SK-N-SH treated with all-trans-retinoic acid at 6 μM for 48 hours (cell line): Measurements from ENCODE around the gene CHRNB1.

ENCODE experiments used
- ATAC-seq: fragments of 200-7000 bp; cut with Tn5 transposase; 3 replicates; pipeline ENCODE4 v1.9.1; 2020; ENCODE audit warnings: mild to moderate bottlenecking, moderate library complexity
- ARNTL ChIP-seq: fragments of 450-650 bp; formaldehyde crosslinking; IDR thresholded peaks from 2 replicates; pipeline ENCODE4 v1.5.0; 2020; ENCODE audit warnings: low read depth, mild to moderate bottlenecking, moderate library complexity, borderline replicate concordance
- BACH2 ChIP-seq: fragments of 250-450 bp; sonication (Bioruptor Pico); IDR thresholded peaks from 2 replicates; pipeline ENCODE4 v1.9.0; 2021; ENCODE audit warnings: mild to moderate bottlenecking, borderline replicate concordance
- CSDC2 ChIP-seq: fragments of 250-450 bp; sonication (Bioruptor Pico); IDR thresholded peaks from 2 replicates; pipeline ENCODE4 v1.5.0; 2020; ENCODE audit warnings: mild to moderate bottlenecking, moderate library complexity
- ESRRG ChIP-seq: fragments of 250-450 bp; sonication (Bioruptor Pico); IDR thresholded peaks from 2 replicates; pipeline ENCODE4 v1.6.1; 2021; ENCODE audit warnings: mild to moderate bottlenecking
- GLIS3 ChIP-seq: fragments of 250-450 bp; sonication (Bioruptor Pico); IDR thresholded peaks from 2 replicates; pipeline ENCODE4 v1.5.0; 2020; ENCODE audit warnings: mild to moderate bottlenecking, moderate library complexity
- ISL1 ChIP-seq: fragments of 250-450 bp; sonication (Bioruptor Pico); IDR thresholded peaks from 2 replicates; pipeline ENCODE4 v2.1.2; 2022; ENCODE audit warnings: mild to moderate bottlenecking, moderate library complexity
- OSR1 ChIP-seq: fragments of 250-450 bp; sonication (Bioruptor Pico); IDR thresholded peaks from 2 replicates; pipeline ENCODE4 v1.8.0; 2022; ENCODE audit warnings: moderate library complexity, mild to moderate bottlenecking, inconsistent platforms
- PPARA ChIP-seq: fragments of 250-450 bp; sonication (Bioruptor Pico); IDR thresholded peaks from 2 replicates; pipeline ENCODE4 v1.5.0; 2020; ENCODE audit warnings: mild to moderate bottlenecking, borderline replicate concordance
- RARB ChIP-seq: fragments of 250-450 bp; sonication (Bioruptor Pico); IDR thresholded peaks from 2 replicates; pipeline ENCODE4 v1.8.0; 2021; ENCODE audit warnings: mild to moderate bottlenecking, moderate library complexity
- SNAI2 ChIP-seq: fragments of 250-450 bp; sonication (Bioruptor Pico); IDR thresholded peaks from 2 replicates; pipeline ENCODE4 v1.5.0; 2020; ENCODE audit warnings: mild to moderate bottlenecking, moderate library complexity
- TCF4 ChIP-seq: fragments of 250-450 bp; sonication (Bioruptor Pico); IDR thresholded peaks from 2 replicates; pipeline ENCODE4 v1.8.0; 2021; ENCODE audit warnings: mild to moderate bottlenecking, moderate library complexity, borderline replicate concordance
- TOX ChIP-seq: fragments of 250-450 bp; sonication (Bioruptor Pico); IDR thresholded peaks from 2 replicates; pipeline ENCODE4 v1.8.0; 2021; ENCODE audit warnings: mild to moderate bottlenecking, moderate library complexity, borderline replicate concordance
- TSHZ2 ChIP-seq: fragments of 250-450 bp; sonication (Bioruptor Pico); IDR thresholded peaks from 2 replicates; pipeline ENCODE4 v1.5.0; 2020; ENCODE audit warnings: mild to moderate bottlenecking, moderate library complexity
- ZC3H10 ChIP-seq: fragments of 250-450 bp; sonication (Bioruptor Pico); IDR thresholded peaks from 2 replicates; pipeline ENCODE4 v1.5.1; 2021; ENCODE audit warnings: mild to moderate bottlenecking, moderate library complexity
- ZFP3 ChIP-seq: fragments of 250-450 bp; sonication (Bioruptor Pico); IDR thresholded peaks from 2 replicates; pipeline ENCODE4 v1.5.0; 2020; ENCODE audit warnings: mild to moderate bottlenecking, moderate library complexity
- ZFP30 ChIP-seq: fragments of 450-650 bp; formaldehyde crosslinking; IDR thresholded peaks from 2 replicates; pipeline ENCODE4 v1.5.0; 2022; ENCODE audit warnings: mild to moderate bottlenecking, moderate library complexity
- ZNF565 ChIP-seq: fragments of 450-650 bp; formaldehyde crosslinking; conservative IDR thresholded peaks from 2 replicates; pipeline ENCODE4 v1.5.0; 2020; ENCODE audit warnings: low read depth, mild to moderate bottlenecking, moderate library complexity
- ZNF8 ChIP-seq: fragments of 450-650 bp; formaldehyde crosslinking; IDR thresholded peaks from 2 replicates; pipeline ENCODE4 v1.5.0; 2020; ENCODE audit warnings: mild to moderate bottlenecking, moderate library complexity
- TF ChIP-seq, protein P1 (sequence below): fragments of 250-450 bp; sonication (Bioruptor Pico); IDR thresholded peaks from 2 replicates; pipeline ENCODE4 v1.5.1; 2021; ENCODE audit warnings: mild to moderate bottlenecking, moderate library complexity
- TF ChIP-seq, protein P2 (sequence below): fragments of 250-450 bp; sonication (Bioruptor Pico); IDR thresholded peaks from 2 replicates; pipeline ENCODE4 v1.8.0; 2021; ENCODE audit warnings: low read depth, mild to moderate bottlenecking, moderate library complexity, borderline replicate concordance
- TF ChIP-seq, protein P3 (sequence below): fragments of 250-450 bp; sonication (Bioruptor Pico); IDR thresholded peaks from 2 replicates; pipeline ENCODE4 v1.8.0; 2020; ENCODE audit warnings: mild to moderate bottlenecking, moderate library complexity, borderline replicate concordance
- TF ChIP-seq, protein P4 (sequence below): fragments of 250-450 bp; sonication (Bioruptor Pico); IDR thresholded peaks from 2 replicates; pipeline ENCODE4 v1.5.1; 2020; ENCODE audit warnings: low read depth, mild to moderate bottlenecking, moderate library complexity

Gene CHRNB1

DNA sequence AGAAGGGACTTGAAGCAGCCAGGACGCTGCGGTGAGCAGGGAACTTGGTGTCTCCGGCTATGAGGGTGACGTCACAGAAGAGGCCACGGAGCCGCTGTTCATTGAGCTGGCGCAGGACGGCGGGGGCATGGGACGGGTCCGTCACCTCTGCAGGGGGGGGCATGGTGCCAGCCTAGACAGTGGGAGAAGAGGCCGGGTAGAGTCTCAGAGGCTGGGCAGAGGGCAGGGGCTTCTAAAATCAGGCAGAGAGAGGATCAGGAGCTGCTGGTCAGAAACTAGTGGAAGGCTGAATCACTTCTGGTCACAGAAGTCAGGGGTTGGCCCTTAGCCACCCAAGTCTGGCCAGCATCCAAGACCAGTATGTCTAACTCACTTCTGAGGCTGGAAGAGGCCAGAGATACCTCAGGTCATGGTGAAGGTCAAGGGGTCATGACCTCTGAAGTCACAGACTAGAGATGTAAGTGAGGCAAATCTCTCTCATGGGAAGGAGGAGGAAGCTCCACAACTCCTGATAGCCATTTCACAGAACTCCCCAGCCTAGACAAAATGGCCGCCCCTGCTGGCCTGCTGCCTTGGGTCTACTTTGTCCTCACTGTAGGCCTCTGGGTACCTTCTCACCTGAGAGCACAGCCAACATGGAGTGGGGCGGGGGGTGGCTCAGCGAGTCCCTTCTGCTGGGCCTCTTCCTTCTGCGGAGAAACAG is 21.9 kb downstream of the CHRNB1 start:
- ATAC-seq, result peak; percentile 21
- TF ChIP-seq ARNTL (CRISPR knock-in tag) (no peak), PPARA (CRISPR knock-in tag) (no peak), ZNF8 (CRISPR knock-in tag) (no peak), OSR1 (CRISPR knock-in tag) (no peak), TOX (CRISPR knock-in tag) (no peak), TCF4 (CRISPR knock-in tag) (no peak), ESRRG (CRISPR knock-in tag) (no peak), GLIS3 (CRISPR knock-in tag) (no peak), SNAI2 (CRISPR knock-in tag) (no peak), TSHZ2 (CRISPR knock-in tag) (no peak), ZNF565 (CRISPR knock-in tag) (no peak), BACH2 (CRISPR knock-in tag) (no peak)
- TF ChIP-seq, protein P1, sequence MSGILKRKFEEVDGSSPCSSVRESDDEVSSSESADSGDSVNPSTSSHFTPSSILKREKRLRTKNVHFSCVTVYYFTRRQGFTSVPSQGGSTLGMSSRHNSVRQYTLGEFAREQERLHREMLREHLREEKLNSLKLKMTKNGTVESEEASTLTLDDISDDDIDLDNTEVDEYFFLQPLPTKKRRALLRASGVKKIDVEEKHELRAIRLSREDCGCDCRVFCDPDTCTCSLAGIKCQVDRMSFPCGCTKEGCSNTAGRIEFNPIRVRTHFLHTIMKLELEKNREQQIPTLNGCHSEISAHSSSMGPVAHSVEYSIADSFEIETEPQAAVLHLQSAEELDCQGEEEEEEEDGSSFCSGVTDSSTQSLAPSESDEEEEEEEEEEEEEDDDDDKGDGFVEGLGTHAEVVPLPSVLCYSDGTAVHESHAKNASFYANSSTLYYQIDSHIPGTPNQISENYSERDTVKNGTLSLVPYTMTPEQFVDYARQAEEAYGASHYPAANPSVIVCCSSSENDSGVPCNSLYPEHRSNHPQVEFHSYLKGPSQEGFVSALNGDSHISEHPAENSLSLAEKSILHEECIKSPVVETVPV, result no peak
- TF ChIP-seq, protein P2, sequence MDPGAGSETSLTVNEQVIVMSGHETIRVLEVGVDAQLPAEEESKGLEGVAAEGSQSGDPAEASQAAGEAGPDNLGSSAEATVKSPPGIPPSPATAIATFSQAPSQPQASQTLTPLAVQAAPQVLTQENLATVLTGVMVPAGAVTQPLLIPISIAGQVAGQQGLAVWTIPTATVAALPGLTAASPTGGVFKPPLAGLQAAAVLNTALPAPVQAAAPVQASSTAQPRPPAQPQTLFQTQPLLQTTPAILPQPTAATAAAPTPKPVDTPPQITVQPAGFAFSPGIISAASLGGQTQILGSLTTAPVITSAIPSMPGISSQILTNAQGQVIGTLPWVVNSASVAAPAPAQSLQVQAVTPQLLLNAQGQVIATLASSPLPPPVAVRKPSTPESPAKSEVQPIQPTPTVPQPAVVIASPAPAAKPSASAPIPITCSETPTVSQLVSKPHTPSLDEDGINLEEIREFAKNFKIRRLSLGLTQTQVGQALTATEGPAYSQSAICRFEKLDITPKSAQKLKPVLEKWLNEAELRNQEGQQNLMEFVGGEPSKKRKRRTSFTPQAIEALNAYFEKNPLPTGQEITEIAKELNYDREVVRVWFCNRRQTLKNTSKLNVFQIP (CRISPR knock-in tag), result no peak

DNA sequence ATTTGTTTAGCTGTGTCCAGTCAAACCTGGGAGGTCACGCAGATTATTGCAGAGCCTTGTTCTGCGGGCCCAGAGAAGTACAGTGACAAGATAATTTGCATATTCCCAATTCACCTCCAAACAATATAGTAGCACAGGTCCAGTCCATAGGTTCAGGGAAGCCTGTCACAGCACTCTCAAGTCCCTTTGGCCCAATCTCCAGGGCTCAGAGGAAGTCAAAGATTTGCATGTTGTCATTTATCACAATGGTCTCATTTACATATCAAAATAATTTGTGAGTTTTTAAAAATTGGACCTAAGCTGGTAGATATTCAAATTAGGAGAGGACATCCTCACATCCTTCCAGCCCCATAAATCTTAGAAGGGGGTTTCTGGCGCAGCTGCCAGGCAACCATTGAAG is 22.6 kb downstream of the CHRNB1 start:
- no peak for ATAC-seq
- TF ChIP-seq TOX (CRISPR knock-in tag), result no peak
- TF ChIP-seq ZFP30 (CRISPR knock-in tag), result no peak
- no peak for TF ChIP-seq ZC3H10 (CRISPR knock-in tag)
- TF ChIP-seq ZNF8 (CRISPR knock-in tag), result no peak
- no peak for TF ChIP-seq TCF4 (CRISPR knock-in tag)
- no peak for TF ChIP-seq CSDC2 (CRISPR knock-in tag)
- TF ChIP-seq PPARA (CRISPR knock-in tag), result no peak
- no peak for TF ChIP-seq ZFP3 (CRISPR knock-in tag)
- no peak for TF ChIP-seq ARNTL (CRISPR knock-in tag)
- TF ChIP-seq RARB (CRISPR knock-in tag), result no peak
- TF ChIP-seq, protein P3, sequence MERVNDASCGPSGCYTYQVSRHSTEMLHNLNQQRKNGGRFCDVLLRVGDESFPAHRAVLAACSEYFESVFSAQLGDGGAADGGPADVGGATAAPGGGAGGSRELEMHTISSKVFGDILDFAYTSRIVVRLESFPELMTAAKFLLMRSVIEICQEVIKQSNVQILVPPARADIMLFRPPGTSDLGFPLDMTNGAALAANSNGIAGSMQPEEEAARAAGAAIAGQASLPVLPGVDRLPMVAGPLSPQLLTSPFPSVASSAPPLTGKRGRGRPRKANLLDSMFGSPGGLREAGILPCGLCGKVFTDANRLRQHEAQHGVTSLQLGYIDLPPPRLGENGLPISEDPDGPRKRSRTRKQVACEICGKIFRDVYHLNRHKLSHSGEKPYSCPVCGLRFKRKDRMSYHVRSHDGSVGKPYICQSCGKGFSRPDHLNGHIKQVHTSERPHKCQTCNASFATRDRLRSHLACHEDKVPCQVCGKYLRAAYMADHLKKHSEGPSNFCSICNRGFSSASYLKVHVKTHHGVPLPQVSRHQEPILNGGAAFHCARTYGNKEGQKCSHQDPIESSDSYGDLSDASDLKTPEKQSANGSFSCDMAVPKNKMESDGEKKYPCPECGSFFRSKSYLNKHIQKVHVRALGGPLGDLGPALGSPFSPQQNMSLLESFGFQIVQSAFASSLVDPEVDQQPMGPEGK (CRISPR knock-in tag), result no peak
- TF ChIP-seq SNAI2 (CRISPR knock-in tag), result no peak
- no peak for TF ChIP-seq BACH2 (CRISPR knock-in tag)

GRCh38 chr17:7468290-7468689 is 23.4 kb downstream of the CHRNB1 start:
- ATAC-seq, result no peak
- TF ChIP-seq ZNF565 (CRISPR knock-in tag) (no peak), TCF4 (CRISPR knock-in tag) (no peak), ZFP30 (CRISPR knock-in tag) (no peak), ZFP3 (CRISPR knock-in tag) (no peak), CSDC2 (CRISPR knock-in tag) (no peak), GLIS3 (CRISPR knock-in tag) (no peak), SNAI2 (CRISPR knock-in tag) (no peak), RARB (CRISPR knock-in tag) (no peak), ISL1 (CRISPR knock-in tag) (no peak), TSHZ2 (CRISPR knock-in tag) (no peak), ARNTL (CRISPR knock-in tag) (no peak)
- TF ChIP-seq, protein P4, sequence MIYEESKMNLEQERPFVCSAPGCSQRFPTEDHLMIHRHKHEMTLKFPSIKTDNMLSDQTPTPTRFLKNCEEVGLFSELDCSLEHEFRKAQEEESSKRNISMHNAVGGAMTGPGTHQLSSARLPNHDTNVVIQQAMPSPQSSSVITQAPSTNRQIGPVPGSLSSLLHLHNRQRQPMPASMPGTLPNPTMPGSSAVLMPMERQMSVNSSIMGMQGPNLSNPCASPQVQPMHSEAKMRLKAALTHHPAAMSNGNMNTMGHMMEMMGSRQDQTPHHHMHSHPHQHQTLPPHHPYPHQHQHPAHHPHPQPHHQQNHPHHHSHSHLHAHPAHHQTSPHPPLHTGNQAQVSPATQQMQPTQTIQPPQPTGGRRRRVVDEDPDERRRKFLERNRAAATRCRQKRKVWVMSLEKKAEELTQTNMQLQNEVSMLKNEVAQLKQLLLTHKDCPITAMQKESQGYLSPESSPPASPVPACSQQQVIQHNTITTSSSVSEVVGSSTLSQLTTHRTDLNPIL, result no peak
- TF ChIP-seq, protein P2 (CRISPR knock-in tag), result no peak
